ENCODE data around the gene DDX51.
"Not testable (repeated sequence)": the region's sequence is repeated elsewhere in the genome, so short reads cannot be mapped to it uniquely, and the experiment has no call there.

Gene DDX51

DNA sequence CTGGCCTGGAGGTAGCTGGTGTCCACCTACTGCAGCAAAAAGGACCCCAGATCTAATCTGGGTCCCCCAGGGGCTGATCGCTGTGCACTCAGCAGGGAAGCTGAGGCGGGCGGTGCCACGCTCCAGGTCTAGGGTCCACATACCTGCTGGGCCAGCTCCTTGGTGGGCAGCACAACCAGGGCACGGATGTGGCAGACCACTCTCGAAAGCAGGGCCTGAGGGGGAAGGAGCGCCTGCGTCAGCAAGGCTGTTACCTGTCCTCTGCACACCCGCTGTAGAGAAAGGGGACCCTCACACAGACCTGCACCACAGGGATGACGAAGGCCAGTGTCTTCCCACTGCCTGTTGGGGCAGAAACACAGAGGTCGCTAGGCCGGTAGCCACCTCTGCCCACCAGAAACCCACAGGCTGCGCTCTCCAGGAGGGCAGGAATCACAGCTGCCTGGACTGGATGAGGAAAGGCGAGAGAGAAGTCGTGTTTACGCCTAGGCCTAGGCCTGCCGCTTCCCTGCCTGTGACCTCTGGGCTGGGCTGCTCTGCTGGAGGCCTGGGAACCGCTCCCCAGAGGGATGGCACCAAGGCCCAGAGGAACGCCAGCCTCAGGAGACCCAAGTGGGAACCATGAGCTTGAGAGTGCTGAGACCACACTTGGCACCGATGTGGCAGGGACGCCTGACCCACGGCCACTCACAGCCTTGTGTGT lies 2.0 kb downstream of the DDX51 start:
- H3K4me3 ChIP-seq (replicated peaks; ENCODE audit: low read depth, low read length): no peak overlapping the region
- TF ChIP-seq, protein P1, sequence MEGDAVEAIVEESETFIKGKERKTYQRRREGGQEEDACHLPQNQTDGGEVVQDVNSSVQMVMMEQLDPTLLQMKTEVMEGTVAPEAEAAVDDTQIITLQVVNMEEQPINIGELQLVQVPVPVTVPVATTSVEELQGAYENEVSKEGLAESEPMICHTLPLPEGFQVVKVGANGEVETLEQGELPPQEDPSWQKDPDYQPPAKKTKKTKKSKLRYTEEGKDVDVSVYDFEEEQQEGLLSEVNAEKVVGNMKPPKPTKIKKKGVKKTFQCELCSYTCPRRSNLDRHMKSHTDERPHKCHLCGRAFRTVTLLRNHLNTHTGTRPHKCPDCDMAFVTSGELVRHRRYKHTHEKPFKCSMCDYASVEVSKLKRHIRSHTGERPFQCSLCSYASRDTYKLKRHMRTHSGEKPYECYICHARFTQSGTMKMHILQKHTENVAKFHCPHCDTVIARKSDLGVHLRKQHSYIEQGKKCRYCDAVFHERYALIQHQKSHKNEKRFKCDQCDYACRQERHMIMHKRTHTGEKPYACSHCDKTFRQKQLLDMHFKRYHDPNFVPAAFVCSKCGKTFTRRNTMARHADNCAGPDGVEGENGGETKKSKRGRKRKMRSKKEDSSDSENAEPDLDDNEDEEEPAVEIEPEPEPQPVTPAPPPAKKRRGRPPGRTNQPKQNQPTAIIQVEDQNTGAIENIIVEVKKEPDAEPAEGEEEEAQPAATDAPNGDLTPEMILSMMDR (IDR thresholded peaks at IDR 0.05; ENCODE audit: low read length, missing control alignments): no peak
- DNase-seq (ENCODE audit: low read depth): no peak

DNA sequence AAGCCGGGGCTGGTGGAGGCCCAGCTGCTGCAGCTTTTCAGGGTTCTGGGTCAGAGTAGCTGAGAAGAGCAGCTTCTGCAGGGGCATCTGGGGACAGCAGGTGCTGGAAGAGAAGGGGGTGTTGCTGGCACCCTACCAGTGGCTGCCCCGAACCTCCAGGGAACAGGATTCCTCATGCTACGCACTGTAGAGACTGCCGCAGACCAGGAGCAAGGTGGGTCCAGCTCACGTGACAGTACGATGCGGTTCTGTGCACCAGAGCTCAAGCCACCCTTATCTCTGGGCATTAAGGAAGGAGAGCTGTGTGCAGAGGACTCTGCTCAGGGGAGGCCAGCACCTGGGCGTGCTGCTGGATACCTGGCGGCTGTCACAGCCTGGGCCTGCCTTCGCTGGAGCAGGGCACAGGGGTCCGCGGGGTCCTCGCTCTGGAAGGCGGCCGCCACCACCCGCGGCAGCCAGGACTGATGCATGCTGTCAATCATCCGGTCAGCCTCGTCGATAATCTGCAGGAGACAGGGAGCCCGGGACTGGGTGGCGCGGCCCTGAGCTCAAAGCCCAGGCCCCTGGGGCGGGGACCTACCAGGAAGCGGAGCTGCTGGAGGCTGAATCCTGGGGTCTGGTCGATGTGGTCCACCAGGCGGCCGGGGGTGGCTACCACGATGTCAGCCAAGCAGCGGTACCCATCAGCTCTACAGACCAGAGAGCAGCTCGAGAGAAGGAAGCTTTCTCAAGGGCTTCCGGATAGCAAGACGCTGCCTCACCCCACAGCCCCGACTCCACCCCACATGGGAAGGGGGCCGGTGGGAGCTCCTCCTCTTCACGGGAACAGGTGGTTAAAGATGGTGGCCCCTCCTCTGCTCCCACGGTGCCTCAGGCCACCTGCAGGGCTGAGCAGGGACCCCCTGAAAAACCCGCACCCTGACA lies 2.9 kb downstream of the DDX51 start:
- no peak for DNase-seq (ENCODE audit: low read depth)
- no peak overlapping the region for H3K4me3 ChIP-seq (replicated peaks; ENCODE audit: low read depth, low read length)
- TF ChIP-seq, protein P1 (IDR thresholded peaks at IDR 0.05; ENCODE audit: low read length, missing control alignments): no peak

DNA sequence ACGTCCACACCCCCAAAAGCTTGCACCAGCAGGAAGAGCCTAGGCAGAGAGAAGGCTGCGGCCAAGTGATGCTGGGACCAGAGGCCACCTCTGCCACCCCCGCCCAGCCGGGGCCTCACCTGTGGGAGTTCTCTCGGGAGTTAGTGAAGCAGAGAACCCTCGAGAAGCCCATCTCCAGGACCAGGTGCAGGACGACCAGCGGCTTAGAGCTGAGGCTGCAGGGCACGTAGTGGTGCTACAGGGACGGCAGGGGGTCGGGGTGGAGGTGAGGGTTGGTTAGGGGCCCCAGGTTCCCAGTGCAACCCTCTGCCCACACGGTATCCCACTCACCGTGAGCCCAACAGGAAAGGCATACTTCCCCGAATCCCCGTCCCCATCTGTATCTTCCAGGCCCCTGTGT lies 3.6 kb downstream of the DDX51 start:
- DNase-seq (ENCODE audit: low read depth): no peak
- TF ChIP-seq, protein P1 (IDR thresholded peaks at IDR 0.05; ENCODE audit: low read length, missing control alignments): no peak
- no peak overlapping the region for H3K4me3 ChIP-seq (replicated peaks; ENCODE audit: low read depth, low read length)

DNA sequence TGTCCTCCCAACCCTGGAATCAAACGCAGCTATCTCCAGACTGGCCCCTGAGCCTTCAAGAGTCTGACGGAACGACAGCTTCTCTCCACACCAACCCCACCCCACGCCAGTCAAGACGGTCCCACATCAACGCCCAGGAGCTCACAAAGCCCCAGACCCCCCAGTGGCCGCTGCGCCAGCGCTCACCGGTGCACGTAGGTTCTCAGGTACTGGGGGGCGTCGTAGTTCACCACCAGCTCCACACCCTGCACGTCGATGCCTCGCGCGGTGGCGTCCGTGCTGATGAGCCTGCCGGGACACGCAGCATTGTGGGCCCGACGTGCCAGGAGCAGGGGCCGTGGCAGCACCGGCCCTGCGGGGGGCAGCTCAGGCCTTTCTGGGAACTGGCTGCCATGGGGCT lies 4.2 kb downstream of the DDX51 start:
- no peak for DNase-seq (ENCODE audit: low read depth)
- TF ChIP-seq, protein P1 (IDR thresholded peaks at IDR 0.05; ENCODE audit: low read length, missing control alignments): no peak

DNA sequence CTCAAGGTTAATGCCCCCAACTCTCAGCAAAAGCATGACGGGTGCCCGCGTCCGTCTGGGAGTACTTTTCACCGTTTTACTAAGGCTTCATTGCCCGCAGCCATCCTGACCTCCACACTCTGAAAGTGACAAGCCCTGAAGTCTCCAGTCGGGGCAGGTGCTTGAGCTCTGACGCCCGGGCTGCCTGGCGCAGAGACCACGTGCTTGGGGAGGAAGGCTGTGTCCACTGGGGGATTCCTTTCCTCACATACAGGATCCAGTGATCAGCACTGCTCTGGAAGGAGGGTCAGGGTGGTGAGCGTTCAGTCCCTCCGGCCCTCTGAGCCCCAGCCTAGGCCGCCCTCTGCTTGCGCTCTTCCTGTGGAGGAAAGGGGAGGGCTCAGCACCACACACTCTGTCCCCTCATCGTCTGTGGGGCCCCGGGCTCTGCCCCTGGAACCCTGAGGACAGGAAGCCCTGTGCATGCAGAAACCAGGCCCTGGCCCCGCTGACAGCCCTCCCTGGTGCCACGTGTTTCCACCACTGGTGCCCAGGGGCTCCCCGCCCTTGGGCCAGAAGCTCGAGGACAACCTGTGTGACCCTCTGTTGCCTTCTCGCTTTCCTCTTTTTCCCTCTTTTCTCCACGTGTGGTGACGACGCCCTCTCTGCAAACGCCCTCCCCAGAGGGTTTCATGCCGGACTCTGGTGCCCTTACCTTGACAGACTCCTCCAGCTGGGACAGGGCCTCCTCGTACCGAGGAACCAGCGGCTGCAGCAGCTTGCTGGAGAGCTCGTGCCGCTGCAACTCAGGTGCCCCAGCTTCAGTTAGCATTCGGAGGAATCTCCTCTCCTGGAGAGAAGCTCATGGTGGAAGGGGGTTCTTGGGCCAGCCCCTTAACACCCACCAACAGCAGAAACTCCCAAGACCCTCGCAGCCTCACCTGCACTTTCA lies 4.9 kb downstream of the DDX51 start:
- no peak for DNase-seq (ENCODE audit: low read depth)
- no peak overlapping the region for H3K4me3 ChIP-seq (replicated peaks; ENCODE audit: low read depth, low read length)
- TF ChIP-seq, protein P1 (IDR thresholded peaks at IDR 0.05; ENCODE audit: low read length, missing control alignments): no peak

More for the DNA sequence above, 4.2 kb downstream of the DDX51 start:
- H3K4me3 ChIP-seq (replicated peaks; ENCODE audit: low read depth, low read length): no peak overlapping the region

DNA sequence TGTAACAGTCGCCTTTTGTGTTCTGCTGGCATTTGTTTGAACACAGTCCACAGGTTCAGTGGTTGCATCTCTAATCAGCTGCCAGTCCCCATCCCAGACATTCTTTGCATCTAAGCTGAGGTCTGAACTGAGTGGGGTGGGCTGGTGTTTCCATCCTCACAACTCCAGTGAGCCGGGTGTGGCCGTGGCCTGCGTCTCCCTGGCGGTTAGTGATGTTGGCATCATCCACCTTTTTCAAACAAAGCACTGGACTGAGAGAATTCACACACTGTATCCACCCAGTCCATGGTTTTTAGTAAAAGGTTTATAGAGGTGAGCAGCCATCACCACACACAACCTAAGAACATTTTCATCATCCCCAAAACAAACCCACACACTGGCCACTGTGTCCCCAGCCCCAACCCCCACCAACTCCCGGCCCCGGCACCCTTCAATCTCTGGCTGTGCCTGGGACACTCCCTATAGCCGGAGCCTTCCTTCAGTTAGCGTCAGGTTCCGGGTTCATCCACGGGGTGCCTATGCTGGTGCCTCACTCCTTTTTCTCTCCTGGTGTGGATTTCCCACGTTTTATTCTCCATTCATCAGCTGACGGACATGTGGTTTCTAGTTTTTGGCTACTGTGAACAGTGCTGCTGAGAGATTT lies 6.5 kb downstream of the DDX51 start:
- DNase-seq (ENCODE audit: low read depth): no peak
- TF ChIP-seq, protein P1 (IDR thresholded peaks at IDR 0.05; ENCODE audit: low read length, missing control alignments): no peak
- no peak overlapping the region for H3K4me3 ChIP-seq (replicated peaks; ENCODE audit: low read depth, low read length)

DNA sequence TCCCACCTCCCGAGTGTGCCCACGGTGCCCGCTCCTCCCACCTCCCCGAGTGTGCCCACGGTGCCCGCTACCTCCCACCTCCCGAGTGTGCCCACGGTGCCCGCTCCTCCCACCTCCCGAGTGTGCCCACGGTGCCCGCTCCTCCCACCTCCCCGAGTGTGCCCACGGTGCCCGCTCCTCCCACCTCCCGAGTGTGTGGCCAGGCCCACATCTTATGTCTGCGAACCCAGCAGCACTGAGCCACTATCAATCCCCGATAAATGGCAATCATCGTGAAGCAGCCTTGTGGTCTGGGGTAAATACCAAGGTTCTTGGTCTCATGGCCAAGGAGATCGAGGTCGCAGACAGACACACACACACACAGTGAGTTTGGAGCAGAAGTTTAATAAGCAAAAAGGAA lies 7.9 kb downstream of the DDX51 start:
- not testable (repeated sequence) for DNase-seq (ENCODE audit: low read depth); H3K4me3 ChIP-seq (replicated peaks; ENCODE audit: low read depth, low read length)

DNA sequence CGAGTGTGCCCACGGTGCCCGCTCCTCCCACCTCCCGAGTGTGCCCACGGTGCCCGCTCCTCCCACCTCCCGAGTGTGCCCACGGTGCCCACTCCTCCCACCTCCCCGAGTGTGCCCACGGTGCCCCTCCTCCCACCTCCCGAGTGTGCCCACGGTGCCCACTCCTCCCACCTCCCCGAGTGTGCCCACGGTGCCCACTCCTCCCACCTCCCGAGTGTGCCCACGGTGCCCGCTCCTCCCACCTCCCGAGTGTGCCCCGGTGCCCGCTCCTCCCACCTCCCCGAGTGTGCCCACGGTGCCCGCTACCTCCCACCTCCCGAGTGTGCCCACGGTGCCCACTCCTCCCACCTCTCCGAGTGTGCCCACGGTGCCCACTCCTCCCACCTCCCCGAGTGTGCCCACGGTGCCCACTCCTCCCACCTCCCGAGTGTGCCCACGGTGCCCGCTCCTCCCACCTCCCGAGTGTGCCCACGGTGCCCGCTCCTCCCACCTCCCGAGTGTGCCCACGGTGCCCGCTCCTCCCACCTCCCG lies 9.4 kb downstream of the DDX51 start:
- H3K4me3 ChIP-seq (replicated peaks; ENCODE audit: low read depth, low read length); DNase-seq (ENCODE audit: low read depth): not testable (repeated sequence)
